HepG2 (cell line): ENCODE results near the gene TXNRD2. TPM values are rescaled to one million over a fixed set of nuclear protein-coding genes. Genes with fewer than 3 reads are reported as not detected.

Experiments used
- AKAP8 ChIP-seq: sonication (generic); formaldehyde crosslinking; IDR thresholded peaks from 2 replicates; pipeline ENCODE4 v1.5.1; 2020; ENCODE audit warnings: mild to moderate bottlenecking, missing genetic modification reagents
- EP300 ChIP-seq, 3 experiments: sonication (generic) in 1 of 3; formaldehyde crosslinking in 1 of 3; IDR thresholded peaks; 2 replicates each; pipeline versions ENCODE4 v1.5.1 to v1.6.1; 2011 to 2020; ENCODE audit warnings: low read depth in 2 of 3, low read length in 2 of 3, borderline replicate concordance in 1 of 3, improper control_type of control experiment in 1 of 3, mild to moderate bottlenecking in 1 of 3, missing genetic modification reagents in 1 of 3, moderate library complexity in 1 of 3
- FLYWCH1 ChIP-seq: sonication (generic); formaldehyde crosslinking; IDR thresholded peaks from 2 replicates; pipeline ENCODE4 v1.8.1; 2023; ENCODE audit warnings: mild to moderate bottlenecking, missing genetic modification reagents
- FOXC1 ChIP-seq: sonication (generic); formaldehyde crosslinking; IDR thresholded peaks from 2 replicates; pipeline ENCODE4 v1.8.0; 2022; ENCODE audit warnings: mild to moderate bottlenecking, missing genetic modification reagents, borderline replicate concordance
- FOXP1 ChIP-seq, 2 experiments: fragments of 450-650 bp in 1 of 2; IDR thresholded peaks; 2 replicates each; pipeline ENCODE4 v1.6.1; 2017 to 2018; ENCODE audit warnings: antibody characterized with exemption in 1 of 2
- IKZF4 ChIP-seq: sonication (generic); formaldehyde crosslinking; IDR thresholded peaks from 2 replicates; pipeline ENCODE4 v1.5.1; 2020; ENCODE audit warnings: borderline replicate concordance, mild to moderate bottlenecking, low read depth, missing genetic modification reagents; ENCODE audit errors: not compliant biosample characterization
- JARID2 ChIP-seq: sonication (generic); formaldehyde crosslinking; IDR thresholded peaks from 2 replicates; pipeline ENCODE4 v1.8.1; 2023; ENCODE audit warnings: missing genetic modification reagents, inconsistent platforms; ENCODE audit not compliant: insufficient replicate concordance
- MYC ChIP-seq: sonication (generic); formaldehyde crosslinking; IDR thresholded peaks from 2 replicates; pipeline ENCODE4 v1.9.0; 2021; ENCODE audit warnings: missing genetic modification reagents, borderline replicate concordance
- NFE2L1 ChIP-seq: sonication (generic); formaldehyde crosslinking; IDR thresholded peaks from 2 replicates; pipeline ENCODE4 v1.4.0; 2020; ENCODE audit warnings: missing genetic modification reagents, mild to moderate bottlenecking, borderline replicate concordance
- NONO ChIP-seq, 2 experiments: fragments of 450-650 bp in 1 of 2; sonication (generic) in 1 of 2; formaldehyde crosslinking in 1 of 2; IDR thresholded peaks in 1 of 2; conservative IDR thresholded peaks in 1 of 2; 2 replicates each; pipeline versions ENCODE4 v1.6.1 to v1.8.0; 2017 to 2022; ENCODE audit warnings: mild to moderate bottlenecking in 1 of 2, missing genetic modification reagents in 1 of 2, moderate library complexity in 1 of 2
- POLR2A ChIP-seq, 2 experiments: IDR thresholded peaks; 2 replicates each; pipeline ENCODE4 v1.6.1; 2011; ENCODE audit warnings: low read depth in 2 of 2, low read length in 2 of 2, mild to moderate bottlenecking in 1 of 2, moderate library complexity in 1 of 2; ENCODE audit not compliant: insufficient read depth in 1 of 2
- SAFB2 ChIP-seq: sonication (generic); formaldehyde crosslinking; IDR thresholded peaks from 2 replicates; pipeline ENCODE4 v1.5.1; 2020; ENCODE audit warnings: missing genetic modification reagents, low read depth, mild to moderate bottlenecking, borderline replicate concordance
- ZC3H4 ChIP-seq: sonication (generic); formaldehyde crosslinking; IDR thresholded peaks from 2 replicates; pipeline ENCODE4 v1.4.0; 2020; ENCODE audit warnings: missing genetic modification reagents, borderline replicate concordance
- ZNF367 ChIP-seq: sonication (generic); formaldehyde crosslinking; IDR thresholded peaks from 2 replicates; pipeline ENCODE4 v1.4.0; 2020; ENCODE audit warnings: missing genetic modification reagents, borderline replicate concordance
- ZNF441 ChIP-seq: sonication (generic); formaldehyde crosslinking; IDR thresholded peaks from 2 replicates; pipeline ENCODE4 v1.7.0; 2021; ENCODE audit warnings: missing genetic modification reagents, borderline replicate concordance
- ZNF83 ChIP-seq: sonication (generic); formaldehyde crosslinking; IDR thresholded peaks from 2 replicates; pipeline ENCODE4 v1.4.0; 2020; ENCODE audit warnings: missing genetic modification reagents, mild to moderate bottlenecking, borderline replicate concordance
- ZNF878 ChIP-seq: sonication (generic); formaldehyde crosslinking; IDR thresholded peaks from 2 replicates; pipeline ENCODE4 v1.8.1; 2023; ENCODE audit warnings: mild to moderate bottlenecking, missing genetic modification reagents, moderate library complexity
- polyA plus RNA-seq, 8 experiments: library from polyadenylated mRNA; depleted of rRNA in 3 of 8; stranded (reverse) in 7 of 8; unstranded in 1 of 8; fragments of >200 nt; fragmentation: Illumina TruSeq in 4 of 8; extraction: Trizol in 4 of 8; gene quantifications; 2 replicates each; pipeline versions ENCODE4 v1.2.1 to v1.2.3, GENCODE V29; 2011 to 2016; ENCODE audit warnings: low read depth in 4 of 8, missing spikeins in 1 of 8, mixed read lengths in 1 of 8; ENCODE audit not compliant: insufficient read depth in 1 of 8
- total RNA-seq, 5 experiments: library from RNA; depleted of rRNA; stranded (reverse); fragments of >200 nt; fragmentation: Illumina TruSeq; extraction: Trizol; gene quantifications; 2 replicates each; pipeline ENCODE4 v1.2.3, GENCODE V29; 2016; ENCODE audit warnings: low read depth in 1 of 5
- TF ChIP-seq, protein P1 (sequence below): sonication (generic); formaldehyde crosslinking; IDR thresholded peaks from 2 replicates; pipeline ENCODE4 v1.9.0; 2022; ENCODE audit warnings: missing genetic modification reagents, mild to moderate bottlenecking, borderline replicate concordance
- TF ChIP-seq, protein P2 (sequence below): sonication (generic); formaldehyde crosslinking; IDR thresholded peaks from 2 replicates; pipeline ENCODE4 v1.4.0; 2020; ENCODE audit warnings: missing genetic modification reagents
- TF ChIP-seq, protein P3 (sequence below): sonication (generic); formaldehyde crosslinking; conservative IDR thresholded peaks from 2 replicates; pipeline ENCODE4 v1.4.0; 2020; ENCODE audit warnings: missing genetic modification reagents
- TF ChIP-seq, protein P4 (sequence below): IDR thresholded peaks from 2 replicates; pipeline ENCODE4 v1.6.1; 2016
- TF ChIP-seq, protein P5 (sequence below): sonication (generic); formaldehyde crosslinking; IDR thresholded peaks from 2 replicates; pipeline ENCODE4 v1.4.0; 2020; ENCODE audit warnings: mild to moderate bottlenecking, missing genetic modification reagents

Gene TXNRD2
- total and polyA plus RNA-seq, 2 of the 13 experiments (the other 11 are each of a cell fraction or from before 2014, with no cell fraction given), result 17.5 to 18.6 TPM

DNA sequence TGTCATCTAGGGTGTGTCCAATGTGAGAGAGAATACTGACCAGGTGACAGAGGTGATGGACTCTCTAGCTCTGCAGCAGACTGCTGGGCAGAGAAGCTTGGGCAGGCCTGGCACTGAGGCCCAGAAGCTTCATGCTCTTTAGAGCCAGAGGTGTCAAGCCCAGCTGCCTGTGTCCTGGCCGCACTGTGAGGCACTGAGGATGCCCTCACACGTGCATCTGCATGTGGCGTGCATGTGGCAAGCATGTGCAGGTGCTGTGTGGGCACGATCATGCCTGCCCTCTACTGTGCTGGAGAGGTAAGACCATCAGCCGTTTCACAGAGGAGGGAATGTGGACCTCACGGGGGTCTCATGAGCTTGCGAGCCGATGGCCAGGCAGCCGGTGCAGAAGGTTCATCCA is 15.8 kb upstream of the TXNRD2 start (continued):
- TF ChIP-seq, protein P1, sequence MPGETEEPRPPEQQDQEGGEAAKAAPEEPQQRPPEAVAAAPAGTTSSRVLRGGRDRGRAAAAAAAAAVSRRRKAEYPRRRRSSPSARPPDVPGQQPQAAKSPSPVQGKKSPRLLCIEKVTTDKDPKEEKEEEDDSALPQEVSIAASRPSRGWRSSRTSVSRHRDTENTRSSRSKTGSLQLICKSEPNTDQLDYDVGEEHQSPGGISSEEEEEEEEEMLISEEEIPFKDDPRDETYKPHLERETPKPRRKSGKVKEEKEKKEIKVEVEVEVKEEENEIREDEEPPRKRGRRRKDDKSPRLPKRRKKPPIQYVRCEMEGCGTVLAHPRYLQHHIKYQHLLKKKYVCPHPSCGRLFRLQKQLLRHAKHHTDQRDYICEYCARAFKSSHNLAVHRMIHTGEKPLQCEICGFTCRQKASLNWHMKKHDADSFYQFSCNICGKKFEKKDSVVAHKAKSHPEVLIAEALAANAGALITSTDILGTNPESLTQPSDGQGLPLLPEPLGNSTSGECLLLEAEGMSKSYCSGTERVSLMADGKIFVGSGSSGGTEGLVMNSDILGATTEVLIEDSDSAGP, result 0 out of 2 replicates have a peak, but pooled peaks have one; percentile 27
- TF ChIP-seq ZNF83 (CRISPR knock-in tag), result no peak
- TF ChIP-seq EP300 (IDR thresholded peaks at IDR 0.05; ENCODE audit: low read depth in 2 of 2, low read length in 2 of 2), result no peak
- no peak for TF ChIP-seq EP300 (CRISPR knock-in tag; IDR thresholded peaks at IDR 0.05; ENCODE audit: borderline replicate concordance)
- TF ChIP-seq, protein P2, sequence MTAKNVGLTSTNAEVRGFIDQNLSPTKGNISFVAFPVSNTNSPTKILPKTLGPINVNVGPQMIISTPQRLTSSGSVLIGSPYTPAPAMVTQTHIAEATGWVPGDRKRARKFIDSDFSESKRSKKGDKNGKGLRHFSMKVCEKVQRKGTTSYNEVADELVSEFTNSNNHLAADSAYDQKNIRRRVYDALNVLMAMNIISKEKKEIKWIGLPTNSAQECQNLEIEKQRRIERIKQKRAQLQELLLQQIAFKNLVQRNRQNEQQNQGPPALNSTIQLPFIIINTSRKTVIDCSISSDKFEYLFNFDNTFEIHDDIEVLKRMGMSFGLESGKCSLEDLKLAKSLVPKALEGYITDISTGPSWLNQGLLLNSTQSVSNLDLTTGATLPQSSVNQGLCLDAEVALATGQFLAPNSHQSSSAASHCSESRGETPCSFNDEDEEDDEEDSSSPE (CRISPR knock-in tag), result no peak
- TF ChIP-seq POLR2A (IDR thresholded peaks at IDR 0.05; ENCODE audit: insufficient read depth in 1 of 2, low read depth in 2 of 2, low read length in 2 of 2), result 0 out of 4 replicates have a peak, but pooled peaks of 1 of the 2 experiments have one; percentile 22
- 0 out of 2 replicates have a peak, but pooled peaks have one; percentile 37 for TF ChIP-seq NFE2L1
- TF ChIP-seq IKZF4 (CRISPR knock-in tag), result no peak
- no peak for TF ChIP-seq NONO (IDR thresholded peaks at IDR 0.05)
- no peak for TF ChIP-seq NONO (CRISPR knock-in tag; conservative IDR thresholded peaks at IDR 0.05)
- no peak for TF ChIP-seq SAFB2
- no peak for TF ChIP-seq FOXP1 (IDR thresholded peaks at IDR 0.05)
- no peak for TF ChIP-seq FOXP1 (CRISPR knock-in tag; IDR thresholded peaks at IDR 0.05)
- 0 out of 2 replicates have a peak, but pooled peaks have one; percentile 36 for TF ChIP-seq FLYWCH1 (CRISPR knock-in tag)
- peak; percentile 57; the same call in 1 of the 2 replicates for TF ChIP-seq ZC3H4 (CRISPR knock-in tag)
- no peak for TF ChIP-seq JARID2 (CRISPR knock-in tag)
- 0 out of 2 replicates have a peak, but pooled peaks have one; percentile 44 for TF ChIP-seq AKAP8 (CRISPR knock-in tag)
- no peak for TF ChIP-seq ZNF878 (CRISPR knock-in tag)
- 0 out of 2 replicates have a peak, but pooled peaks have one; percentile 36 for TF ChIP-seq ZNF441 (CRISPR knock-in tag)
- peak; percentile 49; the same call in 1 of the 2 replicates for TF ChIP-seq MYC (CRISPR knock-in tag)
- TF ChIP-seq, protein P3, sequence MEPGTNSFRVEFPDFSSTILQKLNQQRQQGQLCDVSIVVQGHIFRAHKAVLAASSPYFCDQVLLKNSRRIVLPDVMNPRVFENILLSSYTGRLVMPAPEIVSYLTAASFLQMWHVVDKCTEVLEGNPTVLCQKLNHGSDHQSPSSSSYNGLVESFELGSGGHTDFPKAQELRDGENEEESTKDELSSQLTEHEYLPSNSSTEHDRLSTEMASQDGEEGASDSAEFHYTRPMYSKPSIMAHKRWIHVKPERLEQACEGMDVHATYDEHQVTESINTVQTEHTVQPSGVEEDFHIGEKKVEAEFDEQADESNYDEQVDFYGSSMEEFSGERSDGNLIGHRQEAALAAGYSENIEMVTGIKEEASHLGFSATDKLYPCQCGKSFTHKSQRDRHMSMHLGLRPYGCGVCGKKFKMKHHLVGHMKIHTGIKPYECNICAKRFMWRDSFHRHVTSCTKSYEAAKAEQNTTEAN (CRISPR knock-in tag), result peak; percentile 69; the same call in 1 of the 2 replicates
- no peak for TF ChIP-seq ZNF367 (CRISPR knock-in tag)
- TF ChIP-seq, protein P4, sequence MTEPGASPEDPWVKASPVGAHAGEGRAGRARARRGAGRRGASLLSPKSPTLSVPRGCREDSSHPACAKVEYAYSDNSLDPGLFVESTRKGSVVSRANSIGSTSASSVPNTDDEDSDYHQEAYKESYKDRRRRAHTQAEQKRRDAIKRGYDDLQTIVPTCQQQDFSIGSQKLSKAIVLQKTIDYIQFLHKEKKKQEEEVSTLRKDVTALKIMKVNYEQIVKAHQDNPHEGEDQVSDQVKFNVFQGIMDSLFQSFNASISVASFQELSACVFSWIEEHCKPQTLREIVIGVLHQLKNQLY (CRISPR knock-in tag), result peak; percentile 75; the same call in 1 of the 2 replicates
- no peak for TF ChIP-seq FOXC1 (CRISPR knock-in tag)
- TF ChIP-seq, protein P5, sequence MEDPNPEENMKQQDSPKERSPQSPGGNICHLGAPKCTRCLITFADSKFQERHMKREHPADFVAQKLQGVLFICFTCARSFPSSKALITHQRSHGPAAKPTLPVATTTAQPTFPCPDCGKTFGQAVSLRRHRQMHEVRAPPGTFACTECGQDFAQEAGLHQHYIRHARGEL, result no peak
